CD4-positive, alpha-beta T cell treated with Interleukin-21 for 1 hour (primary cell): Measurements from ENCODE around the gene OR2T5.
"Not testable (repeated sequence)": the region's sequence is repeated elsewhere in the genome, so short reads cannot be mapped to it uniquely, and the experiment has no call there.

Experiments used
- DNase-seq: peaks from one replicate; pipeline ENCODE4 v3.0.0-alpha.2; 2020

OR2T5 gene

GRCh38 chr1:248510217-248510616, 21.8 kb downstream of the OR2T5 start:
- not testable (repeated sequence) for DNase-seq

GRCh38 chr1:248521856-248522255, 33.5 kb downstream of the OR2T5 start:
- no peak for DNase-seq

- not testable (repeated sequence) for DNase-seq
These were observed 49.1 kb downstream of the OR2T5 start for GRCh38 chr1:248537449-248537848.
